WTC11 (cell line): ENCODE measurements around the gene GFPT1. TPM values are rescaled to one million over a fixed set of nuclear protein-coding genes. Genes with fewer than 3 reads are reported as not detected.

Source experiments
- ATAC-seq: fragments of 200-7000 bp; cut with Tn5 transposase; 2 replicates; pipeline ENCODE4 v1.10.0; 2021; ENCODE audit warnings: mild to moderate bottlenecking, moderate library complexity
- CTCF ChIA-PET: fragments of 300-600 bp; sonication (Branson Sonifier 250); formaldehyde crosslinking; loops from one replicate; lab custom pipeline; 2021; ENCODE audit warnings: antibody characterized with exemption; lab: Charles Lee
- POLR2A ChIA-PET: fragments of 350-600 bp; sonication (Branson Sonifier 250); formaldehyde crosslinking; loops from one replicate; lab custom pipeline; 2021; ENCODE audit warnings: antibody characterized with exemption; lab: Charles Lee
- DNase-seq: peaks from one replicate; pipeline ENCODE4 v3.0.0; 2021; ENCODE audit warnings: low spot score
- H3K27ac Mint-ChIP-seq: 2 replicates; pipeline ENCODE4 v1.8.0; 2021; ENCODE audit warnings: mixed read lengths
- H3K27me3 Mint-ChIP-seq: 2 replicates; pipeline ENCODE4 v1.8.0; 2021; ENCODE audit warnings: low read depth, mild to moderate bottlenecking, moderate library complexity, mixed read lengths
- H3K36me3 Mint-ChIP-seq: 2 replicates; pipeline ENCODE4 v1.8.0; 2021; ENCODE audit warnings: mixed read lengths
- H3K4me1 Mint-ChIP-seq: 2 replicates; pipeline ENCODE4 v1.8.0; 2022; ENCODE audit warnings: mixed read lengths
- H3K4me3 Mint-ChIP-seq: 2 replicates; pipeline ENCODE4 v1.8.0; 2021; ENCODE audit warnings: mild to moderate bottlenecking, moderate library complexity, mixed read lengths
- H3K9me3 Mint-ChIP-seq: 2 replicates; pipeline ENCODE4 v1.8.0; 2021; ENCODE audit warnings: mixed read lengths
- FOXJ3 ChIP-seq: sonication (generic); formaldehyde crosslinking; IDR thresholded peaks from 2 replicates; pipeline ENCODE4 v1.9.0; 2021; ENCODE audit warnings: missing genetic modification reagents, mild to moderate bottlenecking, borderline replicate concordance
- IRF2 ChIP-seq: sonication (generic); formaldehyde crosslinking; IDR thresholded peaks from 2 replicates; pipeline ENCODE4 v1.8.0; 2022; ENCODE audit warnings: low read depth, missing genetic modification reagents, borderline replicate concordance
- NFATC4 ChIP-seq: fragments of 250-450 bp; sonication (Bioruptor Pico); IDR thresholded peaks from 2 replicates; pipeline ENCODE4 v1.9.0; 2021; ENCODE audit warnings: mild to moderate bottlenecking
- PRRX2 ChIP-seq: fragments of 250-450 bp; sonication (Bioruptor Pico); IDR thresholded peaks from 2 replicates; pipeline ENCODE4 v1.8.0; 2021; ENCODE audit warnings: mild to moderate bottlenecking
- SOX15 ChIP-seq: fragments of 250-450 bp; sonication (Bioruptor Pico); IDR thresholded peaks from 2 replicates; pipeline ENCODE4 v1.9.0; 2021; ENCODE audit warnings: mild to moderate bottlenecking
- ZNF121 ChIP-seq: sonication (generic); formaldehyde crosslinking; IDR thresholded peaks from 2 replicates; pipeline ENCODE4 v1.8.0; 2023; ENCODE audit warnings: missing genetic modification reagents
- ZNF219 ChIP-seq: sonication (generic); formaldehyde crosslinking; IDR thresholded peaks from 2 replicates; pipeline ENCODE4 v1.8.0; 2023; ENCODE audit warnings: missing genetic modification reagents, mild to moderate bottlenecking, borderline replicate concordance
- ZNF317 ChIP-seq: sonication (generic); formaldehyde crosslinking; IDR thresholded peaks from 2 replicates; pipeline ENCODE4 v1.8.1; 2023; ENCODE audit warnings: low read depth, mild to moderate bottlenecking, moderate library complexity, missing genetic modification reagents, borderline replicate concordance
- ZNF416 ChIP-seq: fragments of 250-450 bp; sonication (Bioruptor Pico); IDR thresholded peaks from 2 replicates; pipeline ENCODE4 v1.9.0; 2021; ENCODE audit warnings: mild to moderate bottlenecking, inconsistent platforms
- ZNF423 ChIP-seq: fragments of 250-450 bp; sonication (Bioruptor Pico); IDR thresholded peaks from 2 replicates; pipeline ENCODE4 v2.1.2; 2022; ENCODE audit warnings: mild to moderate bottlenecking, moderate library complexity
- total RNA-seq: library from RNA; stranded (reverse); gene quantifications from 3 replicates; pipeline ENCODE4 v1.2.3, GENCODE V29; 2021
- TF ChIP-seq, protein P1 (sequence below): sonication (generic); formaldehyde crosslinking; IDR thresholded peaks from 2 replicates; pipeline ENCODE4 v1.8.1; 2023; ENCODE audit warnings: mild to moderate bottlenecking, missing genetic modification reagents, borderline replicate concordance
- TF ChIP-seq, protein P2 (sequence below): fragments of 250-450 bp; sonication (Bioruptor Pico); IDR thresholded peaks from 2 replicates; pipeline ENCODE4 v1.9.0; 2021; ENCODE audit warnings: mild to moderate bottlenecking
- TF ChIP-seq, protein P3 (sequence below): sonication (generic); formaldehyde crosslinking; IDR thresholded peaks from 2 replicates; pipeline ENCODE4 v1.8.0; 2022; ENCODE audit warnings: mild to moderate bottlenecking, missing genetic modification reagents
- TF ChIP-seq, protein P4 (sequence below): fragments of 250-450 bp; sonication (Bioruptor Pico); IDR thresholded peaks from 2 replicates; pipeline ENCODE4 v1.9.0; 2021; ENCODE audit warnings: mild to moderate bottlenecking, borderline replicate concordance
- TF ChIP-seq, protein P5 (sequence below): sonication (generic); formaldehyde crosslinking; IDR thresholded peaks from 2 replicates; pipeline ENCODE4 v1.8.1; 2023; ENCODE audit warnings: mild to moderate bottlenecking, missing genetic modification reagents
- TF ChIP-seq, protein P6 (sequence below): fragments of 250-450 bp; sonication (Bioruptor Pico); IDR thresholded peaks from 2 replicates; pipeline ENCODE4 v1.9.0; 2021; ENCODE audit warnings: moderate library complexity, mild to moderate bottlenecking, inconsistent platforms, borderline replicate concordance
- TF ChIP-seq, protein P7 (sequence below): fragments of 200-600 bp; IDR thresholded peaks from 2 replicates; pipeline ENCODE4 v1.8.0; 2022; ENCODE audit warnings: antibody characterized with exemption

GFPT1 gene
- total RNA-seq, 1 experiment from 2014 or later, result 65.5 TPM

DNA sequence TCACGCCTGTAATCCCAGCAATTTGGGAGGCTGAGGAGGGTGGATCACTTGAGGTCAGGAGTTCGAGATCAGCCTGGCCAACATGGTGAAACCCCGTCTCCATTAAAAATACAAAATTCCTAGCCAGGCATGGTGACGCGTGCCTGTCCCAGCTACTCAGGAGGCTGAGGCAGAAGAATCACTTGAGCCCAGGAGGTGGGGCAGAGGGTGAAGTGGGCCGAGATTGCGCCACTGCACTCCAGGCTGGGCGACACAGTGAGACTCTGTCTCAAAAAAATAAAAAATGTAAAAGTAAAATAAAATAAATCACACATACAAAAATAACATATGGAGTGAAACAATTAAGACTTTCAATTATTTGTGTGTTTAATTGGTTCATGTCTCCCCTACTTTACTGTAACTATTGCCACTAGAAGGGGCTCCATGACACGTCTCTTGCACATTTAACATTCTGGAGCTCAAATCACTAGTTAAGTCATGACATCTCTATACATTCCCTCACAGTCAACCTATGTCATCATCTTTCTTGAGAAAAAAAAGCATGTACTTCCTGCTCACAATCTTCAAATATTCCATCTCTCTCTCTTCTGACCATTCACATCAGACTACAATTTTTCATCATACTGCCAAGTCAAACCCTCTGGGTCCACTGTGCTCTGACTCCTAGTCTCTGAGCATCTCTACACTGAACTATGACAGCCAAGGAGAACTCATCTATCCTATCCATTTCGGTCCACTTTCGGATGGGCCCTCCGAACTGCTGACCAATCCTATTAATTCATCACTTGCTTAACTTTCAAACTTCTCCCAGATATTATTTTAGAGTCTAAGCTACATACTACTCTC, 6.7 kb downstream of the GFPT1 start:
- ChIA-PET CTCF (interaction anchor here (0.8 to 1.0 kb wide), 3 partner anchors 57 to 385 kb away, joined by 3 read pairs; partner anchors contain the start of gene NFU1), POLR2A (no interaction called here)
- Mint-ChIP-seq H3K4me3 (no peak overlapping the region), H3K27ac (peak overlapping the region; percentile 1; the same call in 1 of the 2 replicates), H3K36me3 (no peaks in the 10 kb centered on the region), H3K27me3 (no peaks in the 10 kb centered on the region), H3K9me3 (no peaks in the 10 kb centered on the region), H3K4me1 (peaks cover 29% of the 10 kb centered on the region)
- DNase-seq (no peak), ATAC-seq (no peak)
- TF ChIP-seq FOXJ3 (no peak), ZNF121 (CRISPR knock-in tag) (peak; percentile 33; the same call in 1 of the 2 replicates)
- TF ChIP-seq, all 79 proteins: peak for 1

DNA sequence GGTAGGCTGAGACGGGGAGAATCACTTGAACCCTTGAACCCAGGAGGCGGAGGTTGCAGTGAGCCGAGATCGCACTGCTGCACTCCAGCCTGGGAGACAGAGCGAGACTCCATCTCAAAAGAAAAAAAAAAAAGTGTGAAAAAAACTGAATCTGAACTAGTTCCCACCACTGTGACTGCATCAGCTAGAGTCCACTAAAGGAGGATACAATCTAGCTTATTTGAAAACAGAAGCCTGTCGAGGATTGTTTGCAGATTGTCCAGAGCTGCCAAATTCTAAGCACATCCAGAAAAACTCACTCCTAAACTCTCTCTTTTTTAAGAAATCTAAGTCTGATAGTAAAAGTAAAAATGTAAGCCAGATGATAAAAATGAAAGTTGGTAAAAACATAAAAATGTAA, 10.6 kb downstream of the GFPT1 start:
- no peaks in the 10 kb centered on the region for H3K27me3 Mint-ChIP-seq
- POLR2A ChIA-PET, result interaction anchor here (0.7 kb wide), 1 partner anchor 329 kb away, joined by 3 read pairs; no protein-coding TSS in a partner anchor
- peak overlapping the region; percentile 90 for H3K27ac Mint-ChIP-seq
- peaks cover 16% of the 10 kb centered on the region for H3K36me3 Mint-ChIP-seq
- DNase-seq (no peak), ATAC-seq (no peak)
- H3K4me1 Mint-ChIP-seq, result peaks cover 9% of the 10 kb centered on the region
- H3K4me3 Mint-ChIP-seq, result no peak overlapping the region
- CTCF ChIA-PET, result interaction anchor here (0.9 to 2.9 kb wide), 15 partner anchors 9 to 348 kb away, joined by 3 to 30 read pairs (median 5); partner anchors contain the start of genes GFPT1 and NFU1
- H3K9me3 Mint-ChIP-seq, result no peaks in the 10 kb centered on the region
- TF ChIP-seq IRF2 (CRISPR knock-in tag), result no peak
- TF ChIP-seq ZNF416 (CRISPR knock-in tag), result no peak
- TF ChIP-seq, protein P1, sequence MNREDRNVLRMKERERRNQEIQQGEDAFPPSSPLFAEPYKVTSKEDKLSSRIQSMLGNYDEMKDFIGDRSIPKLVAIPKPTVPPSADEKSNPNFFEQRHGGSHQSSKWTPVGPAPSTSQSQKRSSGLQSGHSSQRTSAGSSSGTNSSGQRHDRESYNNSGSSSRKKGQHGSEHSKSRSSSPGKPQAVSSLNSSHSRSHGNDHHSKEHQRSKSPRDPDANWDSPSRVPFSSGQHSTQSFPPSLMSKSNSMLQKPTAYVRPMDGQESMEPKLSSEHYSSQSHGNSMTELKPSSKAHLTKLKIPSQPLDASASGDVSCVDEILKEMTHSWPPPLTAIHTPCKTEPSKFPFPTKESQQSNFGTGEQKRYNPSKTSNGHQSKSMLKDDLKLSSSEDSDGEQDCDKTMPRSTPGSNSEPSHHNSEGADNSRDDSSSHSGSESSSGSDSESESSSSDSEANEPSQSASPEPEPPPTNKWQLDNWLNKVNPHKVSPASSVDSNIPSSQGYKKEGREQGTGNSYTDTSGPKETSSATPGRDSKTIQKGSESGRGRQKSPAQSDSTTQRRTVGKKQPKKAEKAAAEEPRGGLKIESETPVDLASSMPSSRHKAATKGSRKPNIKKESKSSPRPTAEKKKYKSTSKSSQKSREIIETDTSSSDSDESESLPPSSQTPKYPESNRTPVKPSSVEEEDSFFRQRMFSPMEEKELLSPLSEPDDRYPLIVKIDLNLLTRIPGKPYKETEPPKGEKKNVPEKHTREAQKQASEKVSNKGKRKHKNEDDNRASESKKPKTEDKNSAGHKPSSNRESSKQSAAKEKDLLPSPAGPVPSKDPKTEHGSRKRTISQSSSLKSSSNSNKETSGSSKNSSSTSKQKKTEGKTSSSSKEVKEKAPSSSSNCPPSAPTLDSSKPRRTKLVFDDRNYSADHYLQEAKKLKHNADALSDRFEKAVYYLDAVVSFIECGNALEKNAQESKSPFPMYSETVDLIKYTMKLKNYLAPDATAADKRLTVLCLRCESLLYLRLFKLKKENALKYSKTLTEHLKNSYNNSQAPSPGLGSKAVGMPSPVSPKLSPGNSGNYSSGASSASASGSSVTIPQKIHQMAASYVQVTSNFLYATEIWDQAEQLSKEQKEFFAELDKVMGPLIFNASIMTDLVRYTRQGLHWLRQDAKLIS, result no peak
- TF ChIP-seq, protein P2, sequence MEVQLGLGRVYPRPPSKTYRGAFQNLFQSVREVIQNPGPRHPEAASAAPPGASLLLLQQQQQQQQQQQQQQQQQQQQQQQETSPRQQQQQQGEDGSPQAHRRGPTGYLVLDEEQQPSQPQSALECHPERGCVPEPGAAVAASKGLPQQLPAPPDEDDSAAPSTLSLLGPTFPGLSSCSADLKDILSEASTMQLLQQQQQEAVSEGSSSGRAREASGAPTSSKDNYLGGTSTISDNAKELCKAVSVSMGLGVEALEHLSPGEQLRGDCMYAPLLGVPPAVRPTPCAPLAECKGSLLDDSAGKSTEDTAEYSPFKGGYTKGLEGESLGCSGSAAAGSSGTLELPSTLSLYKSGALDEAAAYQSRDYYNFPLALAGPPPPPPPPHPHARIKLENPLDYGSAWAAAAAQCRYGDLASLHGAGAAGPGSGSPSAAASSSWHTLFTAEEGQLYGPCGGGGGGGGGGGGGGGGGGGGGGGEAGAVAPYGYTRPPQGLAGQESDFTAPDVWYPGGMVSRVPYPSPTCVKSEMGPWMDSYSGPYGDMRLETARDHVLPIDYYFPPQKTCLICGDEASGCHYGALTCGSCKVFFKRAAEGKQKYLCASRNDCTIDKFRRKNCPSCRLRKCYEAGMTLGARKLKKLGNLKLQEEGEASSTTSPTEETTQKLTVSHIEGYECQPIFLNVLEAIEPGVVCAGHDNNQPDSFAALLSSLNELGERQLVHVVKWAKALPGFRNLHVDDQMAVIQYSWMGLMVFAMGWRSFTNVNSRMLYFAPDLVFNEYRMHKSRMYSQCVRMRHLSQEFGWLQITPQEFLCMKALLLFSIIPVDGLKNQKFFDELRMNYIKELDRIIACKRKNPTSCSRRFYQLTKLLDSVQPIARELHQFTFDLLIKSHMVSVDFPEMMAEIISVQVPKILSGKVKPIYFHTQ (CRISPR knock-in tag), result no peak
- TF ChIP-seq, protein P3, sequence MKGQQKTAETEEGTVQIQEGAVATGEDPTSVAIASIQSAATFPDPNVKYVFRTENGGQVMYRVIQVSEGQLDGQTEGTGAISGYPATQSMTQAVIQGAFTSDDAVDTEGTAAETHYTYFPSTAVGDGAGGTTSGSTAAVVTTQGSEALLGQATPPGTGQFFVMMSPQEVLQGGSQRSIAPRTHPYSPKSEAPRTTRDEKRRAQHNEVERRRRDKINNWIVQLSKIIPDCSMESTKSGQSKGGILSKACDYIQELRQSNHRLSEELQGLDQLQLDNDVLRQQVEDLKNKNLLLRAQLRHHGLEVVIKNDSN, result no peak
- TF ChIP-seq SOX15 (CRISPR knock-in tag), result no peak
- no peak for TF ChIP-seq NFATC4 (CRISPR knock-in tag)
- TF ChIP-seq, protein P4, sequence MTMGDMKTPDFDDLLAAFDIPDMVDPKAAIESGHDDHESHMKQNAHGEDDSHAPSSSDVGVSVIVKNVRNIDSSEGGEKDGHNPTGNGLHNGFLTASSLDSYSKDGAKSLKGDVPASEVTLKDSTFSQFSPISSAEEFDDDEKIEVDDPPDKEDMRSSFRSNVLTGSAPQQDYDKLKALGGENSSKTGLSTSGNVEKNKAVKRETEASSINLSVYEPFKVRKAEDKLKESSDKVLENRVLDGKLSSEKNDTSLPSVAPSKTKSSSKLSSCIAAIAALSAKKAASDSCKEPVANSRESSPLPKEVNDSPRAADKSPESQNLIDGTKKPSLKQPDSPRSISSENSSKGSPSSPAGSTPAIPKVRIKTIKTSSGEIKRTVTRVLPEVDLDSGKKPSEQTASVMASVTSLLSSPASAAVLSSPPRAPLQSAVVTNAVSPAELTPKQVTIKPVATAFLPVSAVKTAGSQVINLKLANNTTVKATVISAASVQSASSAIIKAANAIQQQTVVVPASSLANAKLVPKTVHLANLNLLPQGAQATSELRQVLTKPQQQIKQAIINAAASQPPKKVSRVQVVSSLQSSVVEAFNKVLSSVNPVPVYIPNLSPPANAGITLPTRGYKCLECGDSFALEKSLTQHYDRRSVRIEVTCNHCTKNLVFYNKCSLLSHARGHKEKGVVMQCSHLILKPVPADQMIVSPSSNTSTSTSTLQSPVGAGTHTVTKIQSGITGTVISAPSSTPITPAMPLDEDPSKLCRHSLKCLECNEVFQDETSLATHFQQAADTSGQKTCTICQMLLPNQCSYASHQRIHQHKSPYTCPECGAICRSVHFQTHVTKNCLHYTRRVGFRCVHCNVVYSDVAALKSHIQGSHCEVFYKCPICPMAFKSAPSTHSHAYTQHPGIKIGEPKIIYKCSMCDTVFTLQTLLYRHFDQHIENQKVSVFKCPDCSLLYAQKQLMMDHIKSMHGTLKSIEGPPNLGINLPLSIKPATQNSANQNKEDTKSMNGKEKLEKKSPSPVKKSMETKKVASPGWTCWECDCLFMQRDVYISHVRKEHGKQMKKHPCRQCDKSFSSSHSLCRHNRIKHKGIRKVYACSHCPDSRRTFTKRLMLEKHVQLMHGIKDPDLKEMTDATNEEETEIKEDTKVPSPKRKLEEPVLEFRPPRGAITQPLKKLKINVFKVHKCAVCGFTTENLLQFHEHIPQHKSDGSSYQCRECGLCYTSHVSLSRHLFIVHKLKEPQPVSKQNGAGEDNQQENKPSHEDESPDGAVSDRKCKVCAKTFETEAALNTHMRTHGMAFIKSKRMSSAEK (CRISPR knock-in tag), result no peak
- no peak for TF ChIP-seq ZNF317 (CRISPR knock-in tag)
- TF ChIP-seq, protein P5, sequence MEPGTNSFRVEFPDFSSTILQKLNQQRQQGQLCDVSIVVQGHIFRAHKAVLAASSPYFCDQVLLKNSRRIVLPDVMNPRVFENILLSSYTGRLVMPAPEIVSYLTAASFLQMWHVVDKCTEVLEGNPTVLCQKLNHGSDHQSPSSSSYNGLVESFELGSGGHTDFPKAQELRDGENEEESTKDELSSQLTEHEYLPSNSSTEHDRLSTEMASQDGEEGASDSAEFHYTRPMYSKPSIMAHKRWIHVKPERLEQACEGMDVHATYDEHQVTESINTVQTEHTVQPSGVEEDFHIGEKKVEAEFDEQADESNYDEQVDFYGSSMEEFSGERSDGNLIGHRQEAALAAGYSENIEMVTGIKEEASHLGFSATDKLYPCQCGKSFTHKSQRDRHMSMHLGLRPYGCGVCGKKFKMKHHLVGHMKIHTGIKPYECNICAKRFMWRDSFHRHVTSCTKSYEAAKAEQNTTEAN (CRISPR knock-in tag), result no peak
- no peak for TF ChIP-seq ZNF423
- TF ChIP-seq ZNF219, result no peak
- TF ChIP-seq, protein P6, sequence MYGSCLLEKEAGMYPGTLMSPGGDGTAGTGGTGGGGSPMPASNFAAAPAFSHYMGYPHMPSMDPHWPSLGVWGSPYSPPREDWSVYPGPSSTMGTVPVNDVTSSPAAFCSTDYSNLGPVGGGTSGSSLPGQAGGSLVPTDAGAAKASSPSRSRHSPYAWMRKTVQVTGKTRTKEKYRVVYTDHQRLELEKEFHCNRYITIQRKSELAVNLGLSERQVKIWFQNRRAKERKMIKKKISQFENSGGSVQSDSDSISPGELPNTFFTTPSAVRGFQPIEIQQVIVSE (CRISPR knock-in tag), result no peak
- TF ChIP-seq, protein P7, sequence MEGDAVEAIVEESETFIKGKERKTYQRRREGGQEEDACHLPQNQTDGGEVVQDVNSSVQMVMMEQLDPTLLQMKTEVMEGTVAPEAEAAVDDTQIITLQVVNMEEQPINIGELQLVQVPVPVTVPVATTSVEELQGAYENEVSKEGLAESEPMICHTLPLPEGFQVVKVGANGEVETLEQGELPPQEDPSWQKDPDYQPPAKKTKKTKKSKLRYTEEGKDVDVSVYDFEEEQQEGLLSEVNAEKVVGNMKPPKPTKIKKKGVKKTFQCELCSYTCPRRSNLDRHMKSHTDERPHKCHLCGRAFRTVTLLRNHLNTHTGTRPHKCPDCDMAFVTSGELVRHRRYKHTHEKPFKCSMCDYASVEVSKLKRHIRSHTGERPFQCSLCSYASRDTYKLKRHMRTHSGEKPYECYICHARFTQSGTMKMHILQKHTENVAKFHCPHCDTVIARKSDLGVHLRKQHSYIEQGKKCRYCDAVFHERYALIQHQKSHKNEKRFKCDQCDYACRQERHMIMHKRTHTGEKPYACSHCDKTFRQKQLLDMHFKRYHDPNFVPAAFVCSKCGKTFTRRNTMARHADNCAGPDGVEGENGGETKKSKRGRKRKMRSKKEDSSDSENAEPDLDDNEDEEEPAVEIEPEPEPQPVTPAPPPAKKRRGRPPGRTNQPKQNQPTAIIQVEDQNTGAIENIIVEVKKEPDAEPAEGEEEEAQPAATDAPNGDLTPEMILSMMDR, result no peak
- no peak for TF ChIP-seq PRRX2 (CRISPR knock-in tag)
